Breast epithelium (tissue), 3 donors: ENCODE measurements around the gene TMEM151B.

Experiments used
- CTCF ChIP-seq, 3 donors: fragments of 450-650 bp; IDR thresholded peaks; one replicate each; pipeline ENCODE4 v1.5.1; 2016 to 2017; ENCODE audit warnings: antibody characterized with exemption in 3 of 3, mild to moderate bottlenecking in 3 of 3, moderate library complexity in 3 of 3
- POLR2A ChIP-seq: fragments of 450-650 bp; IDR thresholded peaks from one replicate; pipeline ENCODE4 v1.6.1; 2016; ENCODE audit warnings: antibody characterized with exemption, mild to moderate bottlenecking, moderate library complexity
- POLR2AphosphoS5 ChIP-seq, 3 donors: sonication (generic); formaldehyde crosslinking; IDR thresholded peaks; one replicate each; pipeline ENCODE4 v1.6.1; 2017; ENCODE audit warnings: antibody characterized with exemption in 3 of 3

DNA sequence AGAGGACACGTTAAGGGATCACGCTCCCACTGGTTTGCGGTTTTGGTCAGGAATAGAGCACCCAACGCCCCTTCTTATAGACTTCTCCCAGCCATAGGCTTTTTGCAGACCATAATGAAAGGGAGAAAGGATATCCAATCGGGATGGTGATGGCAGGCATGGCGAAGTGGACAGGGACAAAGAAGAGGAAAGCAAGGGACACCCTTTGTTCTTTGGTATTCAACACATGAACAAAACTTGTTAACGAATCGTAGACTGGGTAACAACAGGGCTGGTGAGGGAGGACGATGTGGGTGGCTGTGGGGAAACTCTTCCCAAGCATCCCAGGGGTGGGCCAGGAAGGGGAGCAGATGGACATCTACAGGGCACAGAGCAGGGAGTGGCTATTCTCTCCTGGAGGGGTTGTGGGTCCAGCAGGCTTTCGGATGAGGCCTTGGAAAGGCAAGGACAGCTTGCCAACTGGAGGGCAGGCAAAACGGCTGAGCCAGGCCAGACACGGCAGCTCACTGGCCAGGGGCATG, 24.8 kb upstream of the TMEM151B start:
- no peak for TF ChIP-seq CTCF (IDR thresholded peaks at IDR 0.05)
- no peak for TF ChIP-seq POLR2A
- no peak for TF ChIP-seq POLR2AphosphoS5 (IDR thresholded peaks at IDR 0.05)
